ENCODE results near the gene CDH24.

- TF ChIP-seq POLR2A (IDR thresholded peaks at IDR 0.05; ENCODE audit: extremely low read depth, insufficient read length) (no peak), CTCF (IDR thresholded peaks at IDR 0.05; ENCODE audit: low read depth, low read length) (no peak)
Measured at GRCh38 chr14:23002592-23002991, 54.7 kb downstream of the CDH24 start.
